Measurements from ENCODE around the gene PALS2.

Gene PALS2

GRCh38 chr7:24608504-24608903 is 35.3 kb downstream of the PALS2 start:
- Mint-ChIP-seq H3K36me3 (ENCODE audit: low read depth) (no peaks in the 10 kb centered on the region), H3K9me3 (no peaks in the 10 kb centered on the region), H3K4me1 (peaks cover 5% of the 10 kb centered on the region), H3K4me3 (no peak overlapping the region), H3K27me3 (ENCODE audit: low read depth) (no peaks in the 10 kb centered on the region), H3K27ac (no peak overlapping the region)
- TF ChIP-seq, protein P1, sequence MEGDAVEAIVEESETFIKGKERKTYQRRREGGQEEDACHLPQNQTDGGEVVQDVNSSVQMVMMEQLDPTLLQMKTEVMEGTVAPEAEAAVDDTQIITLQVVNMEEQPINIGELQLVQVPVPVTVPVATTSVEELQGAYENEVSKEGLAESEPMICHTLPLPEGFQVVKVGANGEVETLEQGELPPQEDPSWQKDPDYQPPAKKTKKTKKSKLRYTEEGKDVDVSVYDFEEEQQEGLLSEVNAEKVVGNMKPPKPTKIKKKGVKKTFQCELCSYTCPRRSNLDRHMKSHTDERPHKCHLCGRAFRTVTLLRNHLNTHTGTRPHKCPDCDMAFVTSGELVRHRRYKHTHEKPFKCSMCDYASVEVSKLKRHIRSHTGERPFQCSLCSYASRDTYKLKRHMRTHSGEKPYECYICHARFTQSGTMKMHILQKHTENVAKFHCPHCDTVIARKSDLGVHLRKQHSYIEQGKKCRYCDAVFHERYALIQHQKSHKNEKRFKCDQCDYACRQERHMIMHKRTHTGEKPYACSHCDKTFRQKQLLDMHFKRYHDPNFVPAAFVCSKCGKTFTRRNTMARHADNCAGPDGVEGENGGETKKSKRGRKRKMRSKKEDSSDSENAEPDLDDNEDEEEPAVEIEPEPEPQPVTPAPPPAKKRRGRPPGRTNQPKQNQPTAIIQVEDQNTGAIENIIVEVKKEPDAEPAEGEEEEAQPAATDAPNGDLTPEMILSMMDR (IDR thresholded peaks at IDR 0.05; ENCODE audit: unreplicated experiment in 3 of 3) = no peak

GRCh38 chr7:24609059-24609458 is 35.8 kb downstream of the PALS2 start:
- no peaks in the 10 kb centered on the region for H3K27me3 Mint-ChIP-seq (ENCODE audit: low read depth)
- no peak overlapping the region for H3K27ac Mint-ChIP-seq

GRCh38 chr7:24609570-24609969 is 36.3 kb downstream of the PALS2 start:
- no peak overlapping the region for H3K4me3 Mint-ChIP-seq
- H3K27me3 Mint-ChIP-seq (ENCODE audit: low read depth) = no peaks in the 10 kb centered on the region
- H3K36me3 Mint-ChIP-seq (ENCODE audit: low read depth) = no peaks in the 10 kb centered on the region
- TF ChIP-seq, protein P1 (IDR thresholded peaks at IDR 0.05; ENCODE audit: unreplicated experiment in 3 of 3) = no peak
- H3K4me1 Mint-ChIP-seq = peaks cover 5% of the 10 kb centered on the region
- H3K27ac Mint-ChIP-seq = no peak overlapping the region
- H3K9me3 Mint-ChIP-seq = peaks cover 3% of the 10 kb centered on the region

More at GRCh38 chr7:24609059-24609458, 35.8 kb downstream of the PALS2 start:
- H3K4me1 Mint-ChIP-seq = peaks cover 5% of the 10 kb centered on the region
- no peaks in the 10 kb centered on the region for H3K36me3 Mint-ChIP-seq (ENCODE audit: low read depth)
- H3K9me3 Mint-ChIP-seq = no peaks in the 10 kb centered on the region
- H3K4me3 Mint-ChIP-seq = no peak overlapping the region
- TF ChIP-seq, protein P1 (IDR thresholded peaks at IDR 0.05; ENCODE audit: unreplicated experiment in 3 of 3) = no peak

DNA sequence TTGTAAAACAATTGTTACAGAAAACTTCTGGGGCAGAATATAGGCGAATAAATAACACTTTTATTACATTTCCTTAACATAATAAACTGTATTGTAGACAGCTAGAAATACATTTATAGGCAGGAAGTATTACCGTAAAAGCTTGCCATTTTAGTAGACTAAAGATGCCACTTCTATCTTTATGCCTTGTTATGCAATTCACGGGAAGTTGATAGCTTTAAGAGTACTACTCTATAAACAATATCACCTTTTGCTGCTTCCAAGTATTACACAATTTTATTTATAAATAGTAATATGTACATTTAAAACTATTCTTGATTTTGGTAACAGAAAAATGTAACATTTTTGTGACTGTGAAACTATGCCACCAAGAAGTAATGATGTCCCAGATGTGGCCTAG is 37.9 kb downstream of the PALS2 start:
- no peak overlapping the region for H3K27ac Mint-ChIP-seq
- H3K4me3 Mint-ChIP-seq = no peak overlapping the region
- H3K4me1 Mint-ChIP-seq = peaks cover 5% of the 10 kb centered on the region
- H3K27me3 Mint-ChIP-seq (ENCODE audit: low read depth) = no peaks in the 10 kb centered on the region
- H3K36me3 Mint-ChIP-seq (ENCODE audit: low read depth) = peaks cover 7% of the 10 kb centered on the region
- TF ChIP-seq, protein P1 (IDR thresholded peaks at IDR 0.05; ENCODE audit: unreplicated experiment in 3 of 3) = no peak
- H3K9me3 Mint-ChIP-seq = peaks cover 16% of the 10 kb centered on the region

DNA sequence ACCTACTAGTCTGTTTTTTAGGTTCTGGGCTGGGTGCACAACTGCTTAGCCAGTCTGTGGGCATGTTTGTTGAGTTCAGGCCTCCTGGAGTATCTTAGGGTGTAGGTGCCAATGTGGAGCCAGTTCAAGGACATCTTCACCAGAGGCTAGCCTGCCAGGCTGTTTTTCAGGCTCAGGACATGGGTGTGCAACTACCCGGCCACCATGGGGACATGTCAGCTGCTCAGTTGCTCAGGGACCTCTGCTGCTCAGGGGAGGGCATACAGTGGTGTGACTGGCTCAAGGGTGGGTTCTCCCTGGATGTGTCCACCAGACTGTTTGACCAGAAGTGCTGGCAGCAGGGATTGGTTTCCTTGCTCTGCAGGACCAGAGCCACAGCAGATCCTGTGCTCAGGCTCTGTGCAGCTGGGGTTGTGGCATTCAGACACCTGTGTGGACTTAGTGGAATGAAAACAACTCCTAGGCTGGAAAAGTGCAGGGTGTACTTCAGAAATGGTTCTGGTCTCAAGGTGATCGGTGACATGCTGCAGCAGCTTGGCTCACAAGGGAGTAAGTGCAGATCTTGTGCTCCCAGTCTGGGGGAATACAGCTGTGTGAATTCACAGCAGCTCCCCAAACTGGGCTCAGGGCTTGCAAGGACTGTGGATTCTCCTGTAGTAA is 44.8 kb downstream of the PALS2 start:
- Mint-ChIP-seq H3K27ac (no peak overlapping the region), H3K27me3 (ENCODE audit: low read depth) (no peaks in the 10 kb centered on the region), H3K4me3 (no peak overlapping the region)

More for the DNA sequence above, 44.8 kb downstream of the PALS2 start:
- Mint-ChIP-seq H3K4me1 (no peaks in the 10 kb centered on the region), H3K36me3 (ENCODE audit: low read depth) (peaks cover 27% of the 10 kb centered on the region), H3K9me3 (peaks cover 44% of the 10 kb centered on the region)
- TF ChIP-seq, protein P1 (IDR thresholded peaks at IDR 0.05; ENCODE audit: unreplicated experiment in 3 of 3) = no peak

Data from nephron (organoid).